HepG2 (cell line): Measurements from ENCODE around the gene MIEF2. TPM values are rescaled to one million over a fixed set of nuclear protein-coding genes. Genes with fewer than 3 reads are reported as not detected.

Experiments used
- BCL3 ChIP-seq: sonication (generic); formaldehyde crosslinking; IDR thresholded peaks from 2 replicates; pipeline ENCODE4 v1.5.1; 2020; ENCODE audit warnings: mild to moderate bottlenecking, missing genetic modification reagents, moderate library complexity
- ELF1 ChIP-seq: sonication (generic); formaldehyde crosslinking; IDR thresholded peaks from 2 replicates; pipeline ENCODE4 v1.4.0; 2020; ENCODE audit warnings: missing genetic modification reagents
- EZH2 ChIP-seq: conservative IDR thresholded peaks from 2 replicates; pipeline ENCODE4 v1.6.1; 2012; ENCODE audit warnings: mild to moderate bottlenecking, low read depth, low read length, moderate library complexity
- MBD4 ChIP-seq: IDR thresholded peaks from 2 replicates; pipeline ENCODE4 v1.6.1; 2012; ENCODE audit warnings: low read length, inconsistent platforms, borderline replicate concordance
- PRDM15 ChIP-seq: sonication (generic); formaldehyde crosslinking; IDR thresholded peaks from 2 replicates; pipeline ENCODE4 v1.4.0; 2020; ENCODE audit warnings: missing genetic modification reagents
- RXRA ChIP-seq: sonication (generic); formaldehyde crosslinking; IDR thresholded peaks from 2 replicates; pipeline ENCODE4 v1.5.1; 2020; ENCODE audit warnings: missing genetic modification reagents
- SNAPC2 ChIP-seq: sonication (generic); formaldehyde crosslinking; IDR thresholded peaks from 2 replicates; pipeline ENCODE4 v1.8.1; 2022; ENCODE audit warnings: mild to moderate bottlenecking, missing genetic modification reagents
- SP1 ChIP-seq, 2 experiments: fragments of 450-650 bp in 1 of 2; sonication (generic) in 1 of 2; formaldehyde crosslinking in 1 of 2; IDR thresholded peaks; 2 replicates each; pipeline versions ENCODE4 v1.4.0 to v1.6.1; 2016 to 2020; ENCODE audit warnings: missing genetic modification reagents in 1 of 2
- THYN1 ChIP-seq: sonication (generic); formaldehyde crosslinking; IDR thresholded peaks from 2 replicates; pipeline ENCODE4 v1.8.1; 2023; ENCODE audit warnings: low read depth, mild to moderate bottlenecking, moderate library complexity, missing genetic modification reagents, borderline replicate concordance
- ZBTB25 ChIP-seq: IDR thresholded peaks from 2 replicates; pipeline ENCODE4 v1.6.1; 2018; ENCODE audit warnings: missing genetic modification reagents
- ZHX1 ChIP-seq: sonication (generic); formaldehyde crosslinking; IDR thresholded peaks from 2 replicates; pipeline ENCODE4 v1.8.1; 2022; ENCODE audit warnings: low read depth, mild to moderate bottlenecking, missing genetic modification reagents
- ZMAT3 ChIP-seq: sonication (generic); formaldehyde crosslinking; conservative IDR thresholded peaks from 2 replicates; pipeline ENCODE4 v1.7.0; 2021; ENCODE audit warnings: missing genetic modification reagents
- ZNF256 ChIP-seq: sonication (generic); formaldehyde crosslinking; conservative IDR thresholded peaks from 2 replicates; pipeline ENCODE4 v1.4.0; 2020; ENCODE audit warnings: missing genetic modification reagents
- ZNF333 ChIP-seq: sonication (generic); formaldehyde crosslinking; IDR thresholded peaks from 2 replicates; pipeline ENCODE4 v1.4.0; 2020; ENCODE audit warnings: mild to moderate bottlenecking, missing genetic modification reagents, borderline replicate concordance
- ZNF431 ChIP-seq: sonication (generic); formaldehyde crosslinking; IDR thresholded peaks from 2 replicates; pipeline ENCODE4 v1.9.0; 2022; ENCODE audit warnings: missing genetic modification reagents, low read depth, mild to moderate bottlenecking, borderline replicate concordance
- ZNF44 ChIP-seq: sonication (generic); formaldehyde crosslinking; IDR thresholded peaks from 2 replicates; pipeline ENCODE4 v1.5.1; 2020; ENCODE audit warnings: mild to moderate bottlenecking, missing genetic modification reagents
- ZNF550 ChIP-seq: sonication (generic); formaldehyde crosslinking; IDR thresholded peaks from 2 replicates; pipeline ENCODE4 v1.4.0; 2020; ENCODE audit warnings: mild to moderate bottlenecking, missing genetic modification reagents, borderline replicate concordance
- ZNF597 ChIP-seq: sonication (generic); formaldehyde crosslinking; IDR thresholded peaks from 2 replicates; pipeline ENCODE4 v1.5.0; 2020; ENCODE audit warnings: missing genetic modification reagents
- ZNF784 ChIP-seq: sonication (generic); formaldehyde crosslinking; IDR thresholded peaks from 2 replicates; pipeline ENCODE4 v1.5.1; 2020; ENCODE audit warnings: missing genetic modification reagents, mild to moderate bottlenecking, borderline replicate concordance
- polyA plus RNA-seq, 8 experiments: library from polyadenylated mRNA; depleted of rRNA in 3 of 8; stranded (reverse) in 7 of 8; unstranded in 1 of 8; fragments of >200 nt; fragmentation: Illumina TruSeq in 4 of 8; extraction: Trizol in 4 of 8; gene quantifications; 2 replicates each; pipeline versions ENCODE4 v1.2.1 to v1.2.3, GENCODE V29; 2011 to 2016; ENCODE audit warnings: low read depth in 4 of 8, missing spikeins in 1 of 8, mixed read lengths in 1 of 8; ENCODE audit not compliant: insufficient read depth in 1 of 8
- total RNA-seq, 5 experiments: library from RNA; depleted of rRNA; stranded (reverse); fragments of >200 nt; fragmentation: Illumina TruSeq; extraction: Trizol; gene quantifications; 2 replicates each; pipeline ENCODE4 v1.2.3, GENCODE V29; 2016; ENCODE audit warnings: low read depth in 1 of 5

Gene MIEF2
- total and polyA plus RNA-seq, 2 of the 13 experiments (the other 11 are each of a cell fraction or from before 2014, with no cell fraction given), result 6.0 to 8.0 TPM

GRCh38 chr17:18225121-18225641, 35.3 kb upstream of the MIEF2 start, which contains the start of gene LLGL1 (continued):
- TF ChIP-seq PRDM15 (no peak), ZMAT3 (CRISPR knock-in tag) (no peak), ZNF784 (CRISPR knock-in tag) (no peak), ZHX1 (no peak), SNAPC2 (CRISPR knock-in tag) (no peak), ZNF333 (CRISPR knock-in tag) (no peak), BCL3 (no peak), ZNF431 (CRISPR knock-in tag) (no peak), ZBTB25 (no peak), SP1 (IDR thresholded peaks at IDR 0.05) (no peak), SP1 (CRISPR knock-in tag; IDR thresholded peaks at IDR 0.05) (peak; percentile 62), THYN1 (CRISPR knock-in tag) (no peak), MBD4 (no peak), RXRA (CRISPR knock-in tag) (no peak), ELF1 (CRISPR knock-in tag) (no peak), ZNF597 (CRISPR knock-in tag) (no peak), ZNF550 (no peak), ZNF256 (CRISPR knock-in tag) (no peak), ZNF44 (CRISPR knock-in tag) (no peak), EZH2 (no peak)
